GM23338 (cell line): Measurements from ENCODE around the gene SLC25A42. TPM values are rescaled to one million over a fixed set of nuclear protein-coding genes. Genes with fewer than 3 reads are reported as not detected.

Experiments used
- ATAC-seq: fragments of 200-7000 bp; cut with Tn5 transposase; 3 replicates; pipeline ENCODE4 v1.9.1; 2020
- DNase-seq: peaks from one replicate; pipeline ENCODE4 v3.0.0-alpha.2; 2015; ENCODE audit warnings: low spot score
- H2AFZ ChIP-seq: fragments of 200-600 bp; sonication (generic); 2 replicates; pipeline ENCODE4 v1.8.0; 2016; ENCODE audit warnings: antibody characterized with exemption, mild to moderate bottlenecking, moderate library complexity
- H3F3A ChIP-seq: fragments of 200-600 bp; sonication (generic); replicated peaks from 2 replicates; pipeline ENCODE4 v1.8.0; 2017; ENCODE audit warnings: antibody characterized with exemption, mixed run types, low read depth
- H3K27ac ChIP-seq: fragments of 200-600 bp; sonication (generic); 2 replicates; pipeline ENCODE4 v1.6.1; 2016; ENCODE audit warnings: low read depth
- H3K27me3 ChIP-seq: fragments of 200-600 bp; sonication (generic); 2 replicates; pipeline ENCODE4 v1.8.0; 2016; ENCODE audit warnings: mild to moderate bottlenecking, mixed run types, moderate library complexity; ENCODE audit not compliant: insufficient read depth
- H3K36me3 ChIP-seq: fragments of 200-600 bp; sonication (generic); 2 replicates; pipeline ENCODE4 v1.8.0; 2016; ENCODE audit warnings: mild to moderate bottlenecking; ENCODE audit not compliant: insufficient read depth
- H3K4me1 ChIP-seq: fragments of 200-600 bp; sonication (generic); 2 replicates; pipeline ENCODE4 v1.8.0; 2016; ENCODE audit warnings: mild to moderate bottlenecking, moderate library complexity; ENCODE audit not compliant: insufficient read depth
- H3K4me2 ChIP-seq: fragments of 200-600 bp; sonication (generic); 2 replicates; pipeline ENCODE4 v1.7.1; 2017; ENCODE audit warnings: mixed run types
- H3K4me3 ChIP-seq: fragments of 200-600 bp; sonication (generic); 2 replicates; pipeline ENCODE4 v1.6.1; 2016; ENCODE audit warnings: mixed run types
- H3K79me2 ChIP-seq: fragments of 200-600 bp; sonication (generic); replicated peaks from 2 replicates; pipeline ENCODE4 v1.8.0; 2017; ENCODE audit warnings: mild to moderate bottlenecking; ENCODE audit not compliant: insufficient read depth
- H3K9me2 ChIP-seq: fragments of 200-600 bp; sonication (generic); 2 replicates; pipeline ENCODE4 v1.8.0; 2017; ENCODE audit not compliant: insufficient read depth
- H4K20me1 ChIP-seq: fragments of 200-600 bp; sonication (generic); replicated peaks from 2 replicates; pipeline ENCODE4 v1.8.0; 2017; ENCODE audit warnings: mild to moderate bottlenecking; ENCODE audit not compliant: insufficient read depth
- H3K27ac Mint-ChIP-seq: 2 replicates; pipeline ENCODE4 v1.8.0; 2020; ENCODE audit warnings: inconsistent platforms, mild to moderate bottlenecking, moderate library complexity, mixed read lengths
- H3K27me3 Mint-ChIP-seq: 3 replicates; pipeline ENCODE4 v1.8.0; 2022; ENCODE audit warnings: low read depth, mild to moderate bottlenecking, moderate library complexity, mixed read lengths, inconsistent platforms; ENCODE audit not compliant: insufficient read depth, poor library complexity
- H3K36me3 Mint-ChIP-seq: 3 replicates; pipeline ENCODE4 v1.8.0; 2021; ENCODE audit warnings: low read depth, mild to moderate bottlenecking, inconsistent platforms, moderate library complexity, mixed read lengths
- H3K4me1 Mint-ChIP-seq: 3 replicates; pipeline ENCODE4 v1.8.0; 2020; ENCODE audit warnings: mild to moderate bottlenecking, inconsistent platforms, mixed read lengths
- H3K4me3 Mint-ChIP-seq: 3 replicates; pipeline ENCODE4 v1.8.0; 2021; ENCODE audit warnings: moderate library complexity, mild to moderate bottlenecking, inconsistent platforms, mixed read lengths
- H3K9me3 Mint-ChIP-seq: 3 replicates; pipeline ENCODE4 v1.8.0; 2020; ENCODE audit warnings: moderate library complexity, mild to moderate bottlenecking, inconsistent platforms, mixed read lengths
- CREB1 ChIP-seq: fragments of 250-450 bp; sonication (Bioruptor Pico); IDR thresholded peaks from 2 replicates; pipeline ENCODE4 v1.5.0; 2020; ENCODE audit warnings: low read depth, mild to moderate bottlenecking, moderate library complexity
- CTCF ChIP-seq, 2 experiments: fragments of 200-600 bp in 1 of 2; sonication (generic) in 1 of 2; conservative IDR thresholded peaks; 2 replicates each; pipeline versions ENCODE4 v1.5.1 to v1.6.1; 2016 to 2017; ENCODE audit warnings: antibody characterized with exemption in 2 of 2, low read depth in 2 of 2, mild to moderate bottlenecking in 2 of 2, moderate library complexity in 1 of 2
- ETS1 ChIP-seq: IDR thresholded peaks from 2 replicates; pipeline ENCODE4 v1.6.1; 2016; ENCODE audit warnings: antibody characterized with exemption
- JUNB ChIP-seq: IDR thresholded peaks from one replicate; pipeline ENCODE4 v1.6.1; 2016; ENCODE audit warnings: antibody characterized with exemption; ENCODE audit not compliant: unreplicated experiment
- POLR2AphosphoS5 ChIP-seq: IDR thresholded peaks from 2 replicates; pipeline ENCODE4 v1.6.1; 2016; ENCODE audit warnings: antibody characterized with exemption, low read depth
- STAT1 ChIP-seq: IDR thresholded peaks from one replicate; pipeline ENCODE4 v1.6.1; 2016; ENCODE audit warnings: antibody characterized with exemption; ENCODE audit not compliant: unreplicated experiment
- ZNF114 ChIP-seq: fragments of 250-450 bp; sonication (Bioruptor Pico); IDR thresholded peaks from 2 replicates; pipeline ENCODE4 v1.5.0; 2020; ENCODE audit warnings: mild to moderate bottlenecking, moderate library complexity
- ZNF331 ChIP-seq: fragments of 250-450 bp; sonication (Bioruptor Pico); IDR thresholded peaks from 2 replicates; pipeline ENCODE4 v1.5.0; 2020; ENCODE audit warnings: low read depth, mild to moderate bottlenecking, moderate library complexity
- ZNF462 ChIP-seq: fragments of 250-450 bp; sonication (Bioruptor Pico); IDR thresholded peaks from 2 replicates; pipeline ENCODE4 v1.5.0; 2020; ENCODE audit warnings: mild to moderate bottlenecking, moderate library complexity
- polyA plus RNA-seq: library from polyadenylated mRNA; unstranded; fragments of >200 nt; fragmentation: Nextera tagmentation; extraction: Ambion mirVana; gene quantifications from 2 replicates; pipeline ENCODE4 v1.2.1, GENCODE V29; 2016
- total RNA-seq: library from RNA; depleted of rRNA; stranded (reverse); fragments of >200 nt; shearing (Covaris generic); gene quantifications from 2 replicates; pipeline ENCODE4 v1.2.3, GENCODE V29; 2014

Gene SLC25A42
- total and polyA plus RNA-seq, 2 experiments from 2014 or later = 7.3 to 7.6 TPM

GRCh38 chr19:19034204-19034624, 29.6 kb upstream of the SLC25A42 start:
- no peaks in the 10 kb centered on the region for H3K9me2 ChIP-seq
- H3K4me1 Mint-ChIP-seq = peaks cover 14% of the 10 kb centered on the region
- H3K27ac ChIP-seq = peak overlapping the region; percentile 96
- H3K27me3 Mint-ChIP-seq = peaks cover 14% of the 10 kb centered on the region
- H3K9me3 Mint-ChIP-seq = peaks cover 22% of the 10 kb centered on the region
- DNase-seq = peak; percentile 87
- H3F3A ChIP-seq = peaks cover 17% of the 10 kb centered on the region
- H3K27ac Mint-ChIP-seq = peak overlapping the region; percentile 91
- no peaks in the 10 kb centered on the region for H3K27me3 ChIP-seq
- H2AFZ ChIP-seq = peak overlapping the region; percentile 87
- peaks cover 41% of the 10 kb centered on the region for H3K36me3 ChIP-seq
- peaks cover 12% of the 10 kb centered on the region; the same call in 1 of the 2 replicates for H3K4me1 ChIP-seq
- 0 out of 2 replicates have a peak, but pooled peaks have one; percentile 39 for TF ChIP-seq CREB1 (CRISPR knock-in tag)
- TF ChIP-seq POLR2AphosphoS5 = 0 out of 2 replicates have a peak, but pooled peaks have one; percentile 43
- TF ChIP-seq ETS1 = no peak
- peak overlapping the region; percentile 99 for H3K4me2 ChIP-seq
- peak overlapping the region; percentile 91 for H3K4me3 ChIP-seq
- peak overlapping the region; percentile 90 for H3K4me3 Mint-ChIP-seq
- peaks cover 81% of the 10 kb centered on the region for H3K79me2 ChIP-seq
- peaks cover 66% of the 10 kb centered on the region for H3K36me3 Mint-ChIP-seq
- peak; percentile 78 for ATAC-seq
- peaks cover 52% of the 10 kb centered on the region for H4K20me1 ChIP-seq

- Histone ChIP-seq H4K20me1 (peaks cover 57% of the 10 kb centered on the region), H3K9me2 (no peaks in the 10 kb centered on the region), H3K4me1 (0 out of 2 replicates have a peak, but pooled peaks cover 4% of the 10 kb centered on the region), H2AFZ (no peak overlapping the region), H3F3A (no peaks in the 10 kb centered on the region), H3K4me2 (no peak overlapping the region), H3K4me3 (no peak overlapping the region), H3K36me3 (peaks cover 33% of the 10 kb centered on the region), H3K79me2 (peaks cover 75% of the 10 kb centered on the region), H3K27me3 (no peaks in the 10 kb centered on the region), H3K27ac (0 out of 2 replicates have a peak overlapping the region, but pooled peaks have one; percentile 6)
- no peak for DNase-seq
- H3K27me3 Mint-ChIP-seq = no peaks in the 10 kb centered on the region
- H3K4me1 Mint-ChIP-seq = no peaks in the 10 kb centered on the region; the same call in 2 of the 3 replicates
- TF ChIP-seq JUNB (no peak), ZNF331 (CRISPR knock-in tag) (no peak), CTCF (conservative IDR thresholded peaks at IDR 0.05; ENCODE audit: low read depth in 2 of 2) (no peak), ZNF114 (no peak), STAT1 (no peak), ETS1 (no peak), ZNF462 (CRISPR knock-in tag) (no peak)
- no peak overlapping the region for H3K27ac Mint-ChIP-seq
- ATAC-seq = no peak
- H3K36me3 Mint-ChIP-seq = peaks cover 60% of the 10 kb centered on the region
- H3K9me3 Mint-ChIP-seq = peaks cover 22% of the 10 kb centered on the region
- no peak overlapping the region for H3K4me3 Mint-ChIP-seq
Measured at GRCh38 chr19:19039901-19040300, 23.9 kb upstream of the SLC25A42 start.
